Neural cell (in vitro differentiated cells): ENCODE results near the gene NGB. TPM values are rescaled to one million over a fixed set of nuclear protein-coding genes. Genes with fewer than 3 reads are reported as not detected.

Experiments used
- H2AFZ ChIP-seq: fragments of 200-600, 300-800 bp; sonication (generic), shearing (Covaris generic); 2 replicates; pipeline ENCODE4 v1.6.0; 2014; ENCODE audit warnings: low read depth, mild to moderate bottlenecking, antibody characterized with exemption, low read length, moderate library complexity
- H3F3A ChIP-seq: fragments of 200-600 bp; shearing (Covaris generic); 2 replicates; pipeline ENCODE4 v1.6.1; 2016; ENCODE audit warnings: mild to moderate bottlenecking, moderate library complexity, mixed read lengths, antibody characterized with exemption, low read length; ENCODE audit not compliant: insufficient read depth, poor library complexity, severe bottlenecking
- H3K27ac ChIP-seq: fragments of 200-600, 300-800 bp; sonication (generic), shearing (Covaris generic); 2 replicates; pipeline ENCODE4 v1.5.1; 2014; ENCODE audit warnings: mild to moderate bottlenecking, low read length, moderate library complexity
- H3K27me3 ChIP-seq: fragments of 300-800, 200-600 bp; sonication (generic), shearing (Covaris generic); 2 replicates; pipeline ENCODE4 v1.6.0; 2014; ENCODE audit warnings: mild to moderate bottlenecking, low read depth, low read length, moderate library complexity; ENCODE audit not compliant: insufficient read depth
- H3K36me3 ChIP-seq: fragments of 300-800, 200-600 bp; sonication (generic), shearing (Covaris generic); 2 replicates; pipeline ENCODE4 v1.5.1; 2014; ENCODE audit warnings: mild to moderate bottlenecking, antibody characterized with exemption, low read length, moderate library complexity; ENCODE audit not compliant: insufficient read depth
- H3K4me2 ChIP-seq: fragments of 300-800, 200-600 bp; sonication (generic), shearing (Covaris generic); 2 replicates; pipeline ENCODE4 v1.6.0; 2014; ENCODE audit warnings: mild to moderate bottlenecking, low read length
- H3K4me3 ChIP-seq: fragments of 300-800, 200-600 bp; sonication (generic), shearing (Covaris generic); 2 replicates; pipeline ENCODE4 v1.5.1; 2014; ENCODE audit warnings: mild to moderate bottlenecking, low read length, moderate library complexity
- H3K79me2 ChIP-seq: fragments of 200-600 bp; shearing (Covaris generic); replicated peaks from 2 replicates; pipeline ENCODE4 v1.6.0; 2014; ENCODE audit warnings: mild to moderate bottlenecking, low read length, moderate library complexity; ENCODE audit not compliant: insufficient read depth
- H3K9ac ChIP-seq: fragments of 300-800, 200-600 bp; sonication (generic), shearing (Covaris generic); 2 replicates; pipeline ENCODE4 v1.6.1; 2016; ENCODE audit warnings: mild to moderate bottlenecking, low read length, mixed read lengths
- H3K9me2 ChIP-seq: fragments of 200-600 bp; shearing (Covaris generic); 2 replicates; pipeline ENCODE4 v1.6.1; 2016; ENCODE audit warnings: mild to moderate bottlenecking, low read length, mixed read lengths; ENCODE audit not compliant: insufficient read depth
- H3K9me3 ChIP-seq: fragments of 200-600, 300-800 bp; sonication (generic), shearing (Covaris generic); 2 replicates; pipeline ENCODE4 v1.6.1; 2016; ENCODE audit warnings: mild to moderate bottlenecking, mixed run types, low read length, moderate library complexity, mixed read lengths
- H4K20me1 ChIP-seq: fragments of 200-600 bp; shearing (Covaris generic); 2 replicates; pipeline ENCODE4 v1.6.1; 2016; ENCODE audit warnings: mild to moderate bottlenecking, mixed run types; ENCODE audit not compliant: insufficient read depth
- CTCF ChIP-seq: fragments of 450-650 bp; IDR thresholded peaks from 2 replicates; pipeline ENCODE4 v1.5.1; 2014; ENCODE audit warnings: antibody characterized with exemption, mild to moderate bottlenecking, moderate library complexity; ENCODE audit not compliant: poor library complexity, severe bottlenecking
- EP300 ChIP-seq: fragments of 450-650 bp; conservative IDR thresholded peaks from 2 replicates; pipeline ENCODE4 v1.6.1; 2014; ENCODE audit warnings: antibody characterized with exemption, mild to moderate bottlenecking, moderate library complexity; ENCODE audit not compliant: poor library complexity, severe bottlenecking
- EZH2 ChIP-seq: fragments of 200-600, 300-800 bp; shearing (Covaris generic), sonication (generic); IDR thresholded peaks from 2 replicates; pipeline ENCODE4 v1.6.1; 2014; ENCODE audit warnings: antibody characterized with exemption, low read length, borderline replicate concordance, mild to moderate bottlenecking; ENCODE audit not compliant: insufficient read depth, poor library complexity, severe bottlenecking
- MXI1 ChIP-seq: fragments of 450-650 bp; conservative IDR thresholded peaks from 2 replicates; pipeline ENCODE4 v1.6.1; 2014; ENCODE audit warnings: antibody characterized with exemption, mild to moderate bottlenecking; ENCODE audit not compliant: poor library complexity, severe bottlenecking
- POLR2AphosphoS5 ChIP-seq: IDR thresholded peaks from 2 replicates; pipeline ENCODE4 v1.6.1; 2012
- RAD21 ChIP-seq: fragments of 450-650 bp; conservative IDR thresholded peaks from 2 replicates; pipeline ENCODE4 v1.6.1; 2014; ENCODE audit warnings: antibody characterized with exemption, mild to moderate bottlenecking, moderate library complexity
- REST ChIP-seq: IDR thresholded peaks from 2 replicates; pipeline ENCODE4 v1.6.1; 2012; ENCODE audit warnings: borderline replicate concordance
- SMC3 ChIP-seq: fragments of 450-650 bp; conservative IDR thresholded peaks from 2 replicates; pipeline ENCODE4 v1.6.1; 2014; ENCODE audit warnings: antibody characterized with exemption, mild to moderate bottlenecking, moderate library complexity; ENCODE audit not compliant: poor library complexity
- TAF1 ChIP-seq: IDR thresholded peaks from 2 replicates; pipeline ENCODE4 v1.6.1; 2012; ENCODE audit warnings: low read depth
- polyA plus RNA-seq: library from polyadenylated mRNA; depleted of rRNA; stranded (reverse); fragments of >200 nt; gene quantifications from 2 replicates; pipeline ENCODE4 v1.2.3, GENCODE V29; 2014

NGB gene
- polyA plus RNA-seq, 1 donor from 2014 or later: 0.87 TPM

GRCh38 chr14:77260199-77260598 lies 10.8 kb downstream of the NGB start:
- H2AFZ ChIP-seq: no peak overlapping the region
- no peaks in the 10 kb centered on the region for H4K20me1 ChIP-seq

GRCh38 chr14:77259025-77259715 lies 11.8 kb downstream of the NGB start:
- no peaks in the 10 kb centered on the region for H3F3A ChIP-seq
- no peak overlapping the region for H3K9ac ChIP-seq
- no peaks in the 10 kb centered on the region for H3K27me3 ChIP-seq
- no peak overlapping the region for H3K4me2 ChIP-seq
- no peak overlapping the region for H3K27ac ChIP-seq
- no peaks in the 10 kb centered on the region for H3K79me2 ChIP-seq
- no peak for TF ChIP-seq RAD21
- no peak for TF ChIP-seq EP300
- no peak for TF ChIP-seq EZH2
- no peak for TF ChIP-seq POLR2AphosphoS5
- TF ChIP-seq TAF1: no peak
- TF ChIP-seq CTCF: no peak
- H3K4me3 ChIP-seq: no peak overlapping the region
- no peaks in the 10 kb centered on the region for H3K36me3 ChIP-seq
- H3K9me3 ChIP-seq: no peaks in the 10 kb centered on the region
- H4K20me1 ChIP-seq: no peaks in the 10 kb centered on the region
- H2AFZ ChIP-seq: no peak overlapping the region
- no peaks in the 10 kb centered on the region for H3K9me2 ChIP-seq

More at GRCh38 chr14:77260199-77260598, 10.8 kb downstream of the NGB start:
- Histone ChIP-seq H3K9me3 (no peaks in the 10 kb centered on the region), H3K27ac (no peak overlapping the region), H3K4me2 (no peak overlapping the region), H3K4me3 (no peak overlapping the region), H3K79me2 (no peaks in the 10 kb centered on the region), H3K27me3 (no peaks in the 10 kb centered on the region), H3K9me2 (no peaks in the 10 kb centered on the region), H3K36me3 (no peaks in the 10 kb centered on the region), H3F3A (no peaks in the 10 kb centered on the region), H3K9ac (no peak overlapping the region)
- TF ChIP-seq EP300 (no peak), SMC3 (no peak), EZH2 (no peak), TAF1 (no peak), REST (no peak), CTCF (no peak), RAD21 (no peak), MXI1 (no peak), POLR2AphosphoS5 (no peak)
